MCF 10A (cell line): ENCODE data around the gene H2BW1. TPM values are rescaled to one million over a fixed set of nuclear protein-coding genes. Genes with fewer than 3 reads are reported as not detected.
"Not testable (repeated sequence)": the region's sequence is repeated elsewhere in the genome, so short reads cannot be mapped to it uniquely, and the experiment has no call there.

Experiments used
- BruUV-seq: library from RNA; stranded (reverse); fragments of 400-500 nt; replicated peaks from 2 replicates; lab custom pipeline; 2021; lab: Mats Ljungman, UMichigan
- CTCF ChIA-PET: fragments of 300-600 bp; sonication (Branson Sonifier 250); formaldehyde crosslinking; extraction: SDS; loops from one replicate; lab custom pipeline; 2021; ENCODE audit warnings: antibody characterized with exemption, inconsistent platforms; lab: Yijun Ruan, JAX
- POLR2A ChIA-PET: fragments of 300-600, 350-650 bp; sonication (Branson Sonifier 250); formaldehyde crosslinking; extraction: SDS; loops from one replicate; lab custom pipeline; 2020; ENCODE audit warnings: antibody characterized with exemption, inconsistent platforms; lab: Yijun Ruan, JAX
- DNase-seq: peaks from one replicate; pipeline ENCODE4 v3.0.0-alpha.2; 2018; ENCODE audit not compliant: unreplicated experiment
- H3K27ac Mint-ChIP-seq: one replicate; pipeline ENCODE4 v1.8.0; 2022; ENCODE audit warnings: mild to moderate bottlenecking, low read depth, mixed read lengths; ENCODE audit not compliant: unreplicated experiment
- H3K27me3 Mint-ChIP-seq: one replicate; pipeline ENCODE4 v1.8.0; 2022; ENCODE audit warnings: mixed read lengths; ENCODE audit not compliant: insufficient read depth, unreplicated experiment
- H3K36me3 Mint-ChIP-seq: one replicate; pipeline ENCODE4 v1.8.0; 2022; ENCODE audit warnings: mild to moderate bottlenecking, moderate library complexity, mixed read lengths; ENCODE audit not compliant: insufficient read depth, unreplicated experiment
- H3K4me1 Mint-ChIP-seq: one replicate; pipeline ENCODE4 v1.8.0; 2022; ENCODE audit warnings: mixed read lengths; ENCODE audit not compliant: insufficient read depth, unreplicated experiment
- H3K4me3 Mint-ChIP-seq: one replicate; pipeline ENCODE4 v1.8.0; 2022; ENCODE audit warnings: mild to moderate bottlenecking, moderate library complexity, mixed read lengths; ENCODE audit not compliant: unreplicated experiment
- H3K9me3 Mint-ChIP-seq: one replicate; pipeline ENCODE4 v1.8.0; 2022; ENCODE audit warnings: mixed read lengths; ENCODE audit not compliant: unreplicated experiment
- intact Hi-C: fragments of 100-400 bp; cut with micrococcal nuclease; formaldehyde crosslinking; loops from 2 replicates; pipeline ENCODE4 v1.14.1; 2022
- total RNA-seq: library from RNA; stranded (reverse); gene quantifications from 2 replicates; pipeline ENCODE4 v1.2.3, GENCODE V29; 2022
- TF ChIP-seq, protein P1 (sequence below): fragments of 200-600 bp; IDR thresholded peaks from one replicate; pipeline ENCODE4 v1.8.0; 2022; ENCODE audit warnings: antibody characterized with exemption, mild to moderate bottlenecking; ENCODE audit not compliant: unreplicated experiment

The H2BW1 gene
- total RNA-seq, 1 experiment from 2014 or later: not detected

DNA sequence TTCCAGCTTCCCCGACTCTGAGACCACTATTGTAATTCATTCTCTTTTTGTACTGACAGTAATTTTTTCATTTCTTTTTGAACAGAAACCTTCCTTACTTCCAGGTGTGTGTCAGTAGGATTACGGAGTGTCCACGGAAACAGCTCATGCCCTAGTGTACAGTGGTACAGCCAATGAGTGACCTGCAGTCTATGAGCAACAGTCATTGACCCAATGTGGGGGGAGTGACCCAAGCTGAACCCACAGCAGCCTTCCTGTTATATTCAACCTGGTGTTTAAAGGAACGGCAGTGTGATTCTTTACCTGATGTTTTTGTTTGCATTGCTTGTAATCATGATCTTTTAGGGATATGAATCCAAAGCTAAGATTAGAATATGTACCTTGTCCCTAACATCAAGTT lies 27.5 kb upstream of the H2BW1 start:
- no peak for DNase-seq
- no peaks in the 10 kb centered on the region for H3K9me3 Mint-ChIP-seq
- H3K4me1 Mint-ChIP-seq: no peaks in the 10 kb centered on the region
- intact Hi-C loops: no loop called here
- H3K27me3 Mint-ChIP-seq: peaks cover 38% of the 10 kb centered on the region
- H3K27ac Mint-ChIP-seq: no peak overlapping the region
- H3K4me3 Mint-ChIP-seq: no peak overlapping the region
- no TSS peak for BruUV-seq
- POLR2A ChIA-PET: no interaction called here
- TF ChIP-seq, protein P1, sequence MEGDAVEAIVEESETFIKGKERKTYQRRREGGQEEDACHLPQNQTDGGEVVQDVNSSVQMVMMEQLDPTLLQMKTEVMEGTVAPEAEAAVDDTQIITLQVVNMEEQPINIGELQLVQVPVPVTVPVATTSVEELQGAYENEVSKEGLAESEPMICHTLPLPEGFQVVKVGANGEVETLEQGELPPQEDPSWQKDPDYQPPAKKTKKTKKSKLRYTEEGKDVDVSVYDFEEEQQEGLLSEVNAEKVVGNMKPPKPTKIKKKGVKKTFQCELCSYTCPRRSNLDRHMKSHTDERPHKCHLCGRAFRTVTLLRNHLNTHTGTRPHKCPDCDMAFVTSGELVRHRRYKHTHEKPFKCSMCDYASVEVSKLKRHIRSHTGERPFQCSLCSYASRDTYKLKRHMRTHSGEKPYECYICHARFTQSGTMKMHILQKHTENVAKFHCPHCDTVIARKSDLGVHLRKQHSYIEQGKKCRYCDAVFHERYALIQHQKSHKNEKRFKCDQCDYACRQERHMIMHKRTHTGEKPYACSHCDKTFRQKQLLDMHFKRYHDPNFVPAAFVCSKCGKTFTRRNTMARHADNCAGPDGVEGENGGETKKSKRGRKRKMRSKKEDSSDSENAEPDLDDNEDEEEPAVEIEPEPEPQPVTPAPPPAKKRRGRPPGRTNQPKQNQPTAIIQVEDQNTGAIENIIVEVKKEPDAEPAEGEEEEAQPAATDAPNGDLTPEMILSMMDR: no peak
- no peaks in the 10 kb centered on the region for H3K36me3 Mint-ChIP-seq
- CTCF ChIA-PET: interaction anchor here (0.5 kb wide), 1 partner anchor 79 kb away, joined by 3 read pairs; no protein-coding TSS in a partner anchor

DNA sequence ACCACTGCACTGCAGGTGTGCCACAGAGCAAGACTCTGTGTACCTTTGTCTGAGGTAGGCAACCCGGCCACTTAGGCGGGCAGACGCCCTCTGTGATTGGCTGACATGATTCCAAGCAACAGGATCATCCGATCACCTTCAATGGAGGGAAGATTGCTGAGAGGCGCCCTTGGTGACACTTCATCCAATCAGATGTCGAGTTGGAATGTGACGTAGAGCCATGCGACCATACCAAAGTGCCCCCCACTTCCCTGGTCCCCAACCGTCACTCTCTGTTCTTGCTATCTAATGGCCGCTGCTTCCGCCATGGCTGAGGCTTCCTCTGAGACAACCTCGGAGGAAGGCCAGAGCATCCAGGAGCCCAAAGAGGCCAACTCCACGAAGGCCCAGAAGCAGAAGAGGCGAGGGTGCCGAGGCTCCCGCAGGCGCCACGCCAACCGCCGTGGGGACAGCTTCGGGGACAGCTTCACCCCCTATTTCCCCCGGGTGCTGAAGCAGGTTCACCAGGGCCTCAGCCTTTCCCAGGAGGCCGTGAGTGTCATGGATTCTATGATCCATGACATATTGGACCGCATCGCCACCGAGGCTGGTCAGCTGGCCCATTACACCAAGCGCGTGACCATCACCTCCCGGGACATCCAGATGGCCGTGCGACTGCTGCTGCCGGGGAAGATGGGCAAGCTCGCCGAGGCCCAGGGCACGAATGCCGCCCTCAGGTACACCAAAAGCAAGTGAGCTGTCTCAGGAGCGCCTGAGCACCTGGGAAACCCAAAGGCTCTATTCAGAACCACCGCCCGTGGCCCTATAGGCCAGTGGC lies 26.4 kb upstream of the H2BW1 start, which contains the start of gene H2BW2:
H2BW2 (plus strand) TSS at position 268 of the 817 bp plus-strand sequence; CDS start at position 307, 39 bp downstream.
- peaks cover 49% of the 10 kb centered on the region for H3K27me3 Mint-ChIP-seq
- no peak within 1 kb of the TSS for H3K4me3 Mint-ChIP-seq
- H3K9me3 Mint-ChIP-seq: peaks cover under 1% of the 10 kb centered on the region
- POLR2A ChIA-PET: no interaction called here
- H3K27ac Mint-ChIP-seq: no peak within 1 kb of the TSS
- CTCF ChIA-PET: interaction anchor here (0.6 kb wide), 1 partner anchor 278 kb away, joined by 3 read pairs; no protein-coding TSS in a partner anchor
- intact Hi-C loops: no loop called here
- no TSS peak for BruUV-seq
- TF ChIP-seq, protein P1: no peak
- H3K4me1 Mint-ChIP-seq: no peaks in the 10 kb centered on the region
- no peaks in the 10 kb centered on the region for H3K36me3 Mint-ChIP-seq
- DNase-seq: no peak

GRCh38 chrX:104018126-104018525 lies 4.6 kb upstream of the H2BW1 start:
- intact Hi-C loops: no loop called here
- ChIA-PET CTCF (interaction anchor here (0.6 to 0.8 kb wide), 2 partner anchors 173 to 271 kb away, joined by 3 read pairs; no protein-coding TSS in a partner anchor), POLR2A (no interaction called here)
- TF ChIP-seq, protein P1: no peak
- Mint-ChIP-seq H3K4me1 (no peaks in the 10 kb centered on the region), H3K36me3 (no peaks in the 10 kb centered on the region), H3K4me3 (no peak overlapping the region), H3K27ac (no peak overlapping the region), H3K9me3 (no peaks in the 10 kb centered on the region), H3K27me3 (peaks cover 45% of the 10 kb centered on the region)
- no peak for DNase-seq
- BruUV-seq: no TSS peak

GRCh38 chrX:104015576-104015975 lies 2.1 kb upstream of the H2BW1 start:
- H3K36me3 Mint-ChIP-seq, H3K4me3 Mint-ChIP-seq, H3K4me1 Mint-ChIP-seq, BruUV-seq, H3K9me3 Mint-ChIP-seq, POLR2A ChIA-PET, intact Hi-C loops, H3K27ac Mint-ChIP-seq: not testable (repeated sequence)
- peak; percentile 8 for DNase-seq
- CTCF ChIA-PET: interaction anchor here (0.8 kb wide), 1 partner anchor 372 kb away, joined by 3 read pairs; no protein-coding TSS in a partner anchor
- peaks cover 37% of the 10 kb centered on the region for H3K27me3 Mint-ChIP-seq
